Measurements from ENCODE around the gene DDX31. TPM values are rescaled to one million over a fixed set of nuclear protein-coding genes. Genes with fewer than 3 reads are reported as not detected.

The DDX31 gene
- total RNA-seq, 1 experiment from 2014 or later = 19.2 TPM

GRCh38 chr9:132545578-132545977 is 124.2 kb downstream of the DDX31 start:
- ChIA-PET CTCF (no interaction called here), POLR2A (ENCODE audit: unreplicated experiment) (no interaction called here)
- Histone ChIP-seq H3K9me2 (ENCODE audit: insufficient read depth) (no peaks in the 10 kb centered on the region), H3K9me3 (ENCODE audit: insufficient read depth, low read depth) (no peaks in the 10 kb centered on the region), H3K27me3 (ENCODE audit: insufficient read depth, low read depth) (peaks cover 91% of the 10 kb centered on the region), H3K4me1 (replicated peaks; ENCODE audit: insufficient read depth) (0 out of 2 replicates have a peak, but pooled peaks cover 5% of the 10 kb centered on the region), H3F3A (ENCODE audit: insufficient read depth, low read depth) (no peaks in the 10 kb centered on the region), H4K20me1 (ENCODE audit: insufficient read depth) (no peaks in the 10 kb centered on the region), H2AFZ (no peak overlapping the region), H3K79me2 (ENCODE audit: low read depth) (no peaks in the 10 kb centered on the region), H3K4me3 (no peak overlapping the region), H3K27ac (no peak overlapping the region), H3K4me2 (no peak overlapping the region), H3K36me3 (ENCODE audit: low read depth) (no peaks in the 10 kb centered on the region)
- TF ChIP-seq, protein P1, sequence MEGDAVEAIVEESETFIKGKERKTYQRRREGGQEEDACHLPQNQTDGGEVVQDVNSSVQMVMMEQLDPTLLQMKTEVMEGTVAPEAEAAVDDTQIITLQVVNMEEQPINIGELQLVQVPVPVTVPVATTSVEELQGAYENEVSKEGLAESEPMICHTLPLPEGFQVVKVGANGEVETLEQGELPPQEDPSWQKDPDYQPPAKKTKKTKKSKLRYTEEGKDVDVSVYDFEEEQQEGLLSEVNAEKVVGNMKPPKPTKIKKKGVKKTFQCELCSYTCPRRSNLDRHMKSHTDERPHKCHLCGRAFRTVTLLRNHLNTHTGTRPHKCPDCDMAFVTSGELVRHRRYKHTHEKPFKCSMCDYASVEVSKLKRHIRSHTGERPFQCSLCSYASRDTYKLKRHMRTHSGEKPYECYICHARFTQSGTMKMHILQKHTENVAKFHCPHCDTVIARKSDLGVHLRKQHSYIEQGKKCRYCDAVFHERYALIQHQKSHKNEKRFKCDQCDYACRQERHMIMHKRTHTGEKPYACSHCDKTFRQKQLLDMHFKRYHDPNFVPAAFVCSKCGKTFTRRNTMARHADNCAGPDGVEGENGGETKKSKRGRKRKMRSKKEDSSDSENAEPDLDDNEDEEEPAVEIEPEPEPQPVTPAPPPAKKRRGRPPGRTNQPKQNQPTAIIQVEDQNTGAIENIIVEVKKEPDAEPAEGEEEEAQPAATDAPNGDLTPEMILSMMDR (conservative IDR thresholded peaks at IDR 0.05) = no peak
- TF ChIP-seq EZH2 (IDR thresholded peaks at IDR 0.05; ENCODE audit: low read depth) = no peak
- intact Hi-C loops (cut with micrococcal nuclease; ENCODE audit: unreplicated experiment) = no loop called here
- no peak for DNase-seq
- BruUV-seq (replicated peaks) = no TSS peak

- DNase-seq = no peak
- H3K36me3 ChIP-seq (ENCODE audit: low read depth) = no peaks in the 10 kb centered on the region
- no peaks in the 10 kb centered on the region for H3K9me2 ChIP-seq (ENCODE audit: insufficient read depth)
- no peaks in the 10 kb centered on the region for H3K4me1 ChIP-seq (replicated peaks; ENCODE audit: insufficient read depth)
- ChIA-PET POLR2A (ENCODE audit: unreplicated experiment) (no interaction called here), CTCF (no interaction called here)
- no peak overlapping the region for H3K27ac ChIP-seq
- intact Hi-C loops (cut with micrococcal nuclease; ENCODE audit: unreplicated experiment) = no loop called here
- no peaks in the 10 kb centered on the region for H3F3A ChIP-seq (ENCODE audit: insufficient read depth, low read depth)
- H4K20me1 ChIP-seq (ENCODE audit: insufficient read depth) = no peaks in the 10 kb centered on the region
- H3K79me2 ChIP-seq (ENCODE audit: low read depth) = no peaks in the 10 kb centered on the region
- no peak overlapping the region for H3K4me3 ChIP-seq
- no peaks in the 10 kb centered on the region for H3K9me3 ChIP-seq (ENCODE audit: insufficient read depth, low read depth)
- no TSS peak for BruUV-seq (replicated peaks)
- peaks cover 90% of the 10 kb centered on the region for H3K27me3 ChIP-seq (ENCODE audit: insufficient read depth, low read depth)
- no peak for TF ChIP-seq EZH2 (IDR thresholded peaks at IDR 0.05; ENCODE audit: low read depth)
- TF ChIP-seq, protein P1 (conservative IDR thresholded peaks at IDR 0.05) = no peak
- H3K4me2 ChIP-seq = no peak overlapping the region
- no peak overlapping the region for H2AFZ ChIP-seq
These were observed 125.8 kb downstream of the DDX31 start for GRCh38 chr9:132543960-132544359.

DNA sequence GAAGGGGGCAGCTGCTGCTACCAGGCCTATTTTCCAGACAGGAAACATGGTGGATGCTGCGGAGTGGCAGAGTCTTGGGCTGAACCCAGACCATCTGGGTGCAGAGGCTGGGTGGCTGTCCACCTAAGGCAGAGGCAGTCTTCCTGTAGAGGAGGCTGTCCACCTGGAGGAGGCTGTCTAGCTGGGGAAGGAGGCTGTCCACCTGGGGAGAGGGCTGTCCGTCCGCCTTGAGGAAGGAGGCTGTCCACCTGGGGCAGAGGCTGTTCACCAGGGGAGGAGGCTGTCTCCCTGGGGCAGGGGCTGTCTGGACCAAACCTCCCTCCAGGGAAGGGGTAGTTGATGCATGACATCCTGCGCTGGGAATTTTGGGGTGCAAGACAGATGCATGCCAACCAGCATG is 126.5 kb downstream of the DDX31 start:
- Histone ChIP-seq H2AFZ (no peak overlapping the region), H3K36me3 (ENCODE audit: low read depth) (no peaks in the 10 kb centered on the region), H3K4me1 (replicated peaks; ENCODE audit: insufficient read depth) (no peaks in the 10 kb centered on the region), H4K20me1 (ENCODE audit: insufficient read depth) (no peaks in the 10 kb centered on the region), H3K9me2 (ENCODE audit: insufficient read depth) (no peaks in the 10 kb centered on the region), H3F3A (ENCODE audit: insufficient read depth, low read depth) (no peaks in the 10 kb centered on the region), H3K4me2 (no peak overlapping the region), H3K27me3 (ENCODE audit: insufficient read depth, low read depth) (peaks cover 93% of the 10 kb centered on the region), H3K79me2 (ENCODE audit: low read depth) (no peaks in the 10 kb centered on the region), H3K27ac (no peak overlapping the region), H3K9me3 (ENCODE audit: insufficient read depth, low read depth) (no peaks in the 10 kb centered on the region), H3K4me3 (no peak overlapping the region)
- no TSS peak for BruUV-seq (replicated peaks)
- DNase-seq = no peak
- ChIA-PET POLR2A (ENCODE audit: unreplicated experiment) (no interaction called here), CTCF (interaction anchor here (0.6 kb wide), 1 partner anchor 126 kb away, joined by 3 read pairs; no protein-coding TSS in a partner anchor)
- intact Hi-C loops (cut with micrococcal nuclease; ENCODE audit: unreplicated experiment) = no loop called here
- TF ChIP-seq, protein P1 (conservative IDR thresholded peaks at IDR 0.05) = no peak
- TF ChIP-seq EZH2 (IDR thresholded peaks at IDR 0.05; ENCODE audit: low read depth) = no peak

Other genes with a start within 250 kb of the DDX31 start
- gene BARHL1, start 87.4 kb downstream of the DDX31 start, total RNA-seq (2021) = not detected in 2 replicates
- 24.7 and 26.9 TPM in 2 replicates for gene GTF3C4, start 481 bp upstream of the DDX31 start, total RNA-seq (2021)
- 5.4 and 7.2 TPM in 2 replicates for gene AK8, start 208.3 kb upstream of the DDX31 start, total RNA-seq (2021)
- 18.4 and 19.2 TPM in 2 replicates for gene SPACA9, start 208.9 kb upstream of the DDX31 start, total RNA-seq (2021)

All from PC-9 (cell line).